NCI-H1930 (cell line): ENCODE data around the gene ARHGEF17.

Experiments
- DNase-seq, 2 experiments: peaks; one replicate each; lab custom pipeline; 2025; lab: John Stamatoyannopoulos, UW

Gene ARHGEF17

DNA sequence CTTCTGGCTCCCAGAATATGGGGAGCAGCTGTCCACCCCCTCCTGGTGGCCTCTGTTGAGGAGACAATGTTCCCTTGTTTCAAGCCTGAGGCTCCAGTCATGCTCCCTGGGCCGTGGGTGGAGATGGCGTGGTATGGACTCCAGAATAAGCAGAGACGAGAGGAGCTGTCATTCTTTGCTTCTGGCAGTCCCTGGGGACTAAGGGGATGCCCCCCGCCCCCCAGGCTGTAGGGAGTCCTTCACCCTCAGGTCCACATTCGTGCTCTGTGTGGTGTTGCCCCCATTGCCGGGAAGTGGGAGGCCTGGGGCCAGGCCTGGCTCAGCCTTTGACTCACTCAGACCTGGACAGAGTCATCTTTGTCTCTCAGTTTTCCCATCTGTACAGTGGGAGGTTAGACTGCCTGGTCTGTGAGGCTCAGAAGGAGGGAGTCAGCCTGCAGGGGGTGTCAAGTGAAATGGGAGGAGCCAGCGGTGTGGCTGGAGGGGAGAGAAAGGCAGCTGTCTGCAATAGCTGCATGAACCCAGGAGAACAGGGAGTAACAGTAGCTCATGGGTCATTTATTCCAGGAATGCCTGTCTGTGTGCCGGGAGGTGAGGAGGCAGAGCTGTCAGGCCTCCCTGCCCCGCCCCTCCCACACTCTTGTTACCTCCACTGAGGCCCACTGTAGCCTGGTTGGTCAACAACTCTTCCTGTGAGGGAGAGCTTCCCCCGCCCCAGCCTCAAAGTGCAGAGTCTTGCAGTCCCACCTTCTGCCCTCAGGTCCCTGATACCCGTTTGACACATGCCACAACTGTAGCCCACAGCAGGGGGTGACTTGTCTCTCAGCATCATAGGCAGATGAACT lies 6.3 kb downstream of the ARHGEF17 start:
- no peak for DNase-seq

DNA sequence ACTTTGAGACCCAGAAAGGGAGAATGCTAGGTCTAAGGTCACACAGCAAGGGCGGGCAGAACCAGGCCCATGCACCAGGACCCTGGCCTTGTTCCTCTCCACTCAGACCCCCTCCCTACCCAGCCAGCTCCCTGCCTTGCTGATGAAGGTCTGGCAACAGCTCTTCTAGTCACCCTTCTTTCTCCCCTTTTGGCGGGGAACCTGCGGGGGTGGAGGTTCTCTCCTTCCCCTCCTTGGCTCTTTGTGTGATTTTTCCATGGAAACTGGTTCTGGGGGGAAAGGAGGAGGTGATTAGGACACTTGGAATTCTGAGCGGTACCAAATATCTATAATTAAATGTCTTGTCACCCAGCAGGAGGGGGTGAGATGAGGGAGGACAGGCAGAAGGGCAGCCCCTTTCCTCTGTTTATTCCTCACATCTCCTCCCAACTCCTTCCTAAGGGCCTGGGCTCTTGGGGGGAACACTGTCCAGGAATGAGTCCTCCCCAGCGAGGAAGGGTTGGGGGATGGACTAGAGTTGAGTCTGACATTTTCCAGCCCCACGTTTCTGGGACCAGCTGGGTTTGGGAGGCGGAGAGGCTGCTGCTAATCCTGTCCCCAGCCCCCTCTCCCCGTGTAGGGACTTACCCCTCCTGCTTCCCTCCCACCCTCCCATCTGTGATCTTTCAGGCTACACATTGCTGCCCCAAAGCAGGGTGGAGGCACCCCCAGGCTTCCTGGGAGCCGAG lies 7.4 kb downstream of the ARHGEF17 start:
- no peak for DNase-seq

DNA sequence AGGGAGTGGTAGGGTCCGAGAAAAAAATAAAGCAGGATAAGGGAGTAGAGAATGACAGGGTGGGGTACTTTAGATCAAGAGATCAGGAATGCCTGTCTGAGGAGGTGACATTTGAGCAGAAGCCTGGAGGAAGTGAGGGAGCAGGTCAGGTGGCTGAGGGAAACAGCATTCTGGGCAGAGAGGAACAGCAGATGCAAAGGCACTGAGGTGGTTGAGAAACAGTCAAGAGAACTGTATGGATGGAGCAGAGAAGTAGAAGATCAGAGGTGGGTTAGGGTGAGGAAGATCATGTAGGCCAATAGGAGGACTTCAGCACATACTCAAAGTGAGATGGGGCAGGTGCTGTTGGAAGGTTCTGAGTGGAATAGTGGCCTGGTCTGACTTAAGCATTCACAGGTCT lies 8.3 kb downstream of the ARHGEF17 start:
- DNase-seq: no peak

DNA sequence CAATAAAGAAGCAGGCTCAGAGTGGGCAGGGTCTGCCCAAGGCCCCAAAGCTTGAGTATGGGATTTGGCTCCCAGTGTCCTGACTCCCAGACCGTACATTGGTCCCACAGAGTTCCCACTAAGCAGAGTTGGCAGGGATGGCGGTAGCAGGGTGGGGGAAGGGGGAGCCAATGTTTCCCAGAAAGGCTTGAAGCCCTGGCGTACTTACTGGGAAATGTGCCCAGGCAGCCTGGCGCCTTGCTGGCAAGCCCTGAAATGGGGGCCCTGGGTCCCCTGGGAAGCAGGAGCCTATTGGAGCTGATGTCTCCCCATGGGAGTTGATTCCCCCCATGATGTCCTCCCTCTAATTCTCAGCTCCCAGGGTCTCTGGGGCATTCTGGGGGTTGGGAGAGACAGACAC lies 9.3 kb downstream of the ARHGEF17 start:
- DNase-seq: no peak

DNA sequence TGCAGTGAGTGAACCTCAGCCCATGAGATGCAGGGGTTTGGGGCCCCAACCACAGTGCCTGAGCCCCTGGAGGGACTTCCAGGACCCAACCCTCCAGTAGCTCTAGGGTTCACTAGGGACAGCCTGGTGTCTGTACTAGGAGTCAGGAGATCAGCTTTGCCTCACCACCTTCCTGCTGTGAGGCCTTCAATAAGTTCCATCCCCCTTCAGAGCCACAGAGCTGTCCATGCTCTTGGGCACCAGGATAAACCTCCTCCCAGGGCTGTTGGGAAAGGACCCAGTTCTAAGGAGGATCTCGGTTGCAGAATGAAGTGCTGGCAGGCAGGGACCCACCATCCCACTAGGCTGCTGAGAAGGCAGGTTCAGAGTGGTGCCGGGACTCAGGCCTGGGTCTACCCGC lies 9.7 kb downstream of the ARHGEF17 start:
- DNase-seq: no peak

DNA sequence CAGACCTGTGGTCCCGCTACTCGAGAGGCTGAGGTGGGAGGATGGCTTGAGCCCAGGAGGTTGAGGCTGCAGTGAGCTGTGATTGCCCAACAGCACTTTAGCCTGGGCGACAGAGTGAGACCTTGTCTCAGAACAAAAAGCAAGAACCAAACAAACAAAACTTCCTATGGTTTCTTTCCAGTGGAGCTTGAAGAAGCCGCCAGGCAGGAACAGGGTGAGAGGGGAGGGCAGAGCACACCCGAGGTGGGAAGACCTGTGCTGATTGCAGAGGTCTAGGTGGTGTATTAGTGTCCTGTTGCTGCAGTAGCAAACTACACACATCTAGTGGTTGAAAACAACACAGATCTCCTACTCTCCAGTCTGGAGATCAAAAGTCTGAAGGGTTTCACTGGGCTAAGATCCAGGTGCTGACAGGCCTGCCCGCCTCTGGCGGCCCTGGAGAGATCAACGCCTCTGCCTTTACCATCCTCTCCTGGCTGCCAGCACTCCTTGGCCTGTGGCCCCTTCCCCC lies 10.5 kb downstream of the ARHGEF17 start:
- no peak for DNase-seq

DNA sequence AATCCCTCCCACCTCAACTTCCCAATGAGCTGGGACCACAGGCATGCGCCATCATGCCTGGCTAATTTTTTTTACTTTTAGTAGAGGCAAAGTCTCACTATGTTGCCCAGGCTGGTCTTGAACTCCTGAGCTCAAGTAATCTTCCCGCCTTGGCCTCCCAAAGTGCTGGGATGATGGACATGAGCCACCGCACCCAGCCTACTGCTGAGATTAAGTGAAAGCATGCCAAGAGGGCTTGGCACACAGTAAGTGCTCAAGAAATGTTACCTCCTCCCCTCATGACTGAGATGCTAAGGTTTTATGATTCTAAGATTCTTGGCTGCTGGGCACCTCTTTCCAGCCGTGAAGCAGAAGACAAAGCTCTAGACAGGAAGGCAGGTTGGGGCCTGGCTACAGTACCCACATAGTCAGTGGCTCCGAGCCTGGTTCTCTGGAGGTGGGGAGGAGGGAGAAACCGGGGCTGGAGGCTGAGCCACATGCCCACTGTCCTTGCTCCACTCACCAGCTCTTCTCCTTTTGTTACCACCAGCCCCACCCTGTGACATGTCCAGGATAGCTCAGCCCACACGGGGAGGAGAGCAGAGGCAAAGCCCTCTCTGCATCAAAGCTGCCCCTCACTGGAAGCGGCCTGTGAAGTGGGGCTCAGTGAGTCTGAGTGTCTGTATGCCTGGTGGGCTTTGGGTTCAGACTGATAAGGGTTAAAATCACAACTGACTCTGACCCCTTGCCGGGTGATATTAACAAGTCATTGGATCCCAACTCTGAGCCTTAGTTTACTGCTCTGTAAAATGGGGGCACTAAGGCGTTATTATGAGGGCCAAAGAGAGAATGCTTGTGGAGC lies 12.9 kb downstream of the ARHGEF17 start:
- DNase-seq: no peak

DNA sequence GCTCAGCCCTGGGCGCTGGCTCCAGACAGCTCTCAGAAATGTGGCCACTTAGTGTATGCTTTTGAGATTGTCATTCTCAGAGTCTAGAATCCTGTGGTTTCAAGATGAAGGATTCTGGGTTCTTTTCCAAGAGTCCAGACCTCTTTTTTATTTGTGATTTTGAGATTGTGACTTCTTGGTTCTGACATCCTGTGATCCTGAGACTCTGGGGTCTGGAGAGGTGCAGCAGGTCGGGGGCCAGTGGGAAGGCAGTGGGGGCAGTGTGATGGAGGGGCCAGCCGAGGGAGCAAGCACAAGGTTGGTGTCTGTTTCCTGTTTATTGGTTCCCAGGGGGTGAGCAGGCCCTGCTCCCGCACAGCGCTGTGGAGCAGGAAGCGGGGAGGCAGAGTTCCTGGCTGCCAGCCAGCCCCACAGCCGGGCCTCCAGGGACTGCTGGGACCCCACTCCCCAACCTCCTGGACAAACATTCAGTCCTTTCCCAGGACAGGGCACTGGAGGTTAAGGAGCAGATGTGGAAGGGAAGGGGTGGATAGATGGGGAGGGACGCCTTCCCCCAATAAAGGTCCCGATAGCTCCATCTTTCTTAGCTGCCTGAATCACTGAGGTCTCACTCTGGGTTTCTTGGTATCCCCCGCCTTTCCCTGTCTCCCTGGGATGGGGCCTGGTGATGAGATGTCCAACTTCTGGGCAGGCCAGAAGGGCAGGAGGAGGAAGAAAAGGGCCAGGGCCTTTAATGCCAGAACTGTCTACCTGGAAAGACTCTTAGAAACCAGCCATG lies 13.7 kb downstream of the ARHGEF17 start:
- DNase-seq: no peak

DNA sequence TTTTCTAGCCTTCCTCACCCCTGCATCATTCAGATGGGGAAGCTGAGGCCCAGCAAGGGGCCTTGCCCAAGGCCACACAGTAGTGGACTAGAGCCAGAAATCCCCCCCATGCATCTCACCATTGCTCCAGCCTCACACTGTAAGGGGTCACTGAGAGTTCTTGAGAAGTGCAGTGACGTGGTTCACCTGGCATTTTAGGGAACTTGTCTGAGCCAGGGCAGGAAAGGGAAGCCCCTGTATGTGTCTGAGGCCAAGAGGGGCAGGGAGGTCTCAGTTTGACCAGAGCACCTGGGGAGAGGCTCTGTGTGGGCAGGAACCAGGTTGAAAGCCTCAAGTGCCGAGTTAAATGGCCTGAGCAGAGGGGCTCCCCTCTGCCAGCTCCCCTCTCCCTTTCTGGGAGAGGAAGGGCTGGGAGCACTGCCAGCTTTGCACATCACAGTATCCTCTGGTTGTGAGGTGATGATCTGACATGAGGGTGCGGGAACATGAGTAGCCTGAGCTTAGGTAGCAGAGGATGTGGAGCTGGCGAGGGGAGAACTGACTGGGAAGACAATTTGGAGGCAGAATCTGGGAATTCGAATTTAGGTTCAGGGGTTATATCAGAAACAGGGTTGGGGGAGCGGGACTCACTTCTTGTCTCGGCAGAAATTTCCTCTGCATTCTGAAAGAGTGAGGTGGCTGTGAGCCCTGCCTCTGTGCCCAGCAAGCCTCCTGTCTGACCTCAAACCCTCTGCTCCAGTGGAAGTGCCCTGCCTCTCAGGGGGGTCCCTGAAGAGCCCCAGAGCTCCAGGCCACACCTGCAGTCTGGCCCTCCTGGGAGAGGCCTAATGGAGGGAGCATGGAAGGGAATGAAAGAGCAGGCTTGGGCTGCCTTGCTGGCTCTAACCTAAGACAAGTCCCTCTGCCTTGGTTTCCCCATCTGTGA lies 14.6 kb downstream of the ARHGEF17 start:
- no peak for DNase-seq

DNA sequence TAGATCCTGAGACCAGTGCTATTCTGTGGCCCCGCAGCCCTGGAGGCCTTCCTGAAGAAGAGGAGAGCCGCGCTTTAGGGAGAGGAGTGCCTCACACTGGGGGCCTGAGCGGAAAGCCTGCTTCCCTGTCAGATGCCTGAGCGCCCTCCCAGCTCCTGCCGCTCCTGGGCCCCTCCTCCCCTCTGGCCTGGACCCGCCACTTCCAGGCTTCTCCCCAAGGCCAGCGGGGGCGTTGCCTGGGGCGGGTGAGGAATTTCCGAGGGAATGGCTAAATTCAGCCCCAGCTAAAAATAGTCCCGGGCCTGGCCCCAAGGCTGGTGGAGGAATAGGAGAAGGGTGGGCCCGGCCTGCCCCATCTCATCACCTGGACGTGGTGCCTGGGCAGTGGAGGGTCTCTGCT lies 15.4 kb downstream of the ARHGEF17 start:
- no peak for DNase-seq

DNA sequence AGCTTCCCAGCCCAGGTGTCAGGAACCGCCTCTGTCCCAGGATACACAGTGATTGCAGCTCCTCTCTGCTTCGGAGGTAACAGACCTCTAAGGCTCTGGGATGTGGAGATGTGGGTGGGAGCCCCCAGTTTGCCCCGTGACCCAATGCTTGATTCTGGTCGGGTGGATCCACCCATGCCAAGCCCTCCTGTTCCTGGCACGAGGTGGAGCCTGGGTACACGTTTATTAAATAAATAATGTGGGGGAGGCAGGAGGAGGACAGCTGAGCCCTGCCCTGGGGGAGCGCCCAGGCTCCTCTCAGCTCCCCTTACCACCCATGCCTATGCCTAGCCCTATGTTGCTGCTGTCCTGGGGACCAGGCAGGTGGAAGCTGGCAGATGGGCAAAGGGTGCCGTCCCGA lies 16.0 kb downstream of the ARHGEF17 start:
- DNase-seq: no peak

DNA sequence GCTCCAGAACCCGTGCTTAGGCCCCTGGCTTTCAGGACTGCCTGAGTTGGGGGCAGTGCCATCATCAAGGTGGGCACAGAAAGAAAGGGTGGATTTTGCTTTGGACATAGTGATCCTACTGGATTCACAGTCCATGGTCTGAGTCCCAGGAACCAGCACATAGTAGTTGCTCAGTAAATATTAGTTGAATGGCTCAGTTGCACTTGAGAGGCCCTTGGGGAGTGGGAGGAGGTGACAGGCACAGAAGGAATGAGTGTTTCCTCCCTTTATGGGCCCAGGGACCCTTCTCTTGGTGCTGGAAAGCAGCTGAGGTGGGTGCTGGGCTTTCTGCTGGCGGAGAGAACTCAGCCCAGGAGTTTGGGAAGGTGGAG lies 16.6 kb downstream of the ARHGEF17 start:
- no peak for DNase-seq

DNA sequence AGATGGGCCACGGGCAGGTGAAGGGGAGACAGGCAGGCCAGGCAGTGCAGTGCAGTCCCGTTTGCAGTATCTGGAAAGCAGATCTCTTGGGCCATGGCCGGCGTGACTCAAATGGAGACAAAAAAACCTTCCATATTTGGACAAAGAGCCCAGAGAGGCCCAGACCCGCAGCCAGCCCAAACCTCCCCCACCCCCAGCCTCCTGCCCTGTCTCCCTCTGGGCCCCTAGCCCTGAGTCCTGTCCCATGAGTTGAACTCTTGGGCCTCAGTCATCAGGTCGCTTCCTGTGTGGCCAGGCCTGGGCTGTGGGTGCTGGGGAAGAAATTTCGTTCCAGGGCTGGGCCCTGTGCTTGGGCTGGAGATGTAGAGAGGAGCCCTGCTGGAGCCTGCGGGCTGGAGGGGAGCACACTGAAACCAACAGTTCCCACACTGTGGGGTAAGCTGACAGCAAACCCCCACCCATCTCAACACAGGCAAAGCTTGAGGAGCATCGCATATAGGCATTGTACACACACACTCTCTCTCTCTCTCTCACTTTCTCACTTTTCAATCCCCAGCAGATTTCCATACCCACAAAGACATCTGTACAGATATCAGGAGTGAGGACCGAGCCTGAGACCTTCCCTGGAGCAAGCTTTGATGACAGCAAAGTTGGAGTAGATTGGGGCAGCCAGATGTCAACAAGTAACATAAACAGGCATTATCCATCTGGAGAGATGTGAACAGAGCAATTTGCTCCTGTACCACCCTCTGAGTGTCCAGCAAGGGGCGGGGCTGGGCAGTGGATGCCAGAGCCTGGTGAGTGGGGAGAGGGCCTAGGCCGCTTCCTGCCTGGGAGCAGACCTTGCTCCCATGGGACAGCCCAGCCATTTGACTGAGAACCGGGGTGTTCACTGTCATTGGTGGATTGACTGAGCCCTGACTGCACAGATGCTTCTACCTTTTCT lies 17.2 kb downstream of the ARHGEF17 start:
- DNase-seq: no peak

DNA sequence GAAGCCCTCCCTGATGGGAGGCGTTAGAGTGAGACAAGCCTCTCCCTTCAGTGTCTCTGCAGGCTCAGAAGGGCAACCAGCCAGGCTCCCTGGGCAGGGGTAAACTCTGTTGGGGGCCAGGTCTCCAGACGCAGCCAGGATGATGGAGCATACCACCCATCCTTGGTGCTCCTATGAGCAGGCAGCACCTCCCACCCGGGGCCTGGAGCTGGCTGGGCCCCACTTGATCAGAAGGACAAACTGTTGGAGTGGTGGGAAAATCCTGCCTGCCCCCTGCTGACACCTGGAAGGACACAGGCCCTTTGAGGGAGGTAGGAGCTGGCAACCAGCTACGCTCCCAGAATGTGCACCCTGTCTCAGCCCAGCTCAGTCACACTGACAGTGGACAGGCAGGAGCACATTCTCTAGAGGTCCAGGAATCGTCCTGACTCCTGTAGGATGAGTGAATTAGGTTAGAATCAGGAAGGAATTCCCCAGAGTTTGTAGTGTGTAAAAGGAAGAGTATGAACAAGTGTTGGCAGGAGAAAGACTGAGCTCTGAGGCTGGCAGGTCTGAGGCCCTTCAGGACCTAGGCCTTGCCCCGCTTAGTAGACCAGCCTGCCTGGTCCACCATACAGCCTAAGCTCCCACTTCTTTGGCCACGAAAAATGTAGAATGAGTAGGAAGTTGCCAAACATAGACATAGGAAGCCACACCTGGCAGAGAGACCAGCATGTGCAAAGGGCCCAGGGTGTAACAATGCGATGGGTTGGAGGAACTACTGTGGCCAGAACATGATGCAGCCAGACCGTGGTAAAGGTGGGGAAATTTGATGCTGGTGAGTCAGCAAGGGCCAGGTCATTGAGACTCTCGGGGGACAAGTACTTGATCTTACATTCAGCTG lies 19.1 kb downstream of the ARHGEF17 start:
- DNase-seq: no peak

DNA sequence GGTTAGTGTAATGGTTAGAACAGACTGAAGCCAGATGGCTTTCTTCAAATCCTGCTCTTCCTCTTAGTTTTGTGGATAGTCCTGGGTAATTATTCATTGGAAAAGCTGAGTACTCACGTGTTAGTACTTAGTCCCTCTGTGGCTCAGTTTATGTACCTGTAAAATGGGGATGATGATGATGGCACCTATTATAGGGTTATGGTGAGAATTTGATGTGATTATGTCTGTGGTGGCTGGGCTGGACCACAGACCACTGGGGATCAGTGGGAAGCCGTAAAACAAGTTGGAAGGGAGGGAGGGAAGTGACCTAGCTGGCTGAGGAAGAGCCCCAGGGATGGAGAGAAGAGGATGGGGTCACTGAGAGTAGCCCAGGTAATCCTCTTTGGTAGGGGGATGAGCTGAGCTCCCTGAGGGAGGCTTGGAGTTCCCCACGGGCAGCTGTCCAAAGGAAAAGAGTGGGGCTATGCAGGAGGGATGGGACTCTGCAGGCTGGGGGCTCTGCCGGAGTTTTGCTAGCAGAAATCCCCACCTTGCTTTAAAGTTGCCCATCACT lies 19.8 kb downstream of the ARHGEF17 start:
- no peak for DNase-seq

DNA sequence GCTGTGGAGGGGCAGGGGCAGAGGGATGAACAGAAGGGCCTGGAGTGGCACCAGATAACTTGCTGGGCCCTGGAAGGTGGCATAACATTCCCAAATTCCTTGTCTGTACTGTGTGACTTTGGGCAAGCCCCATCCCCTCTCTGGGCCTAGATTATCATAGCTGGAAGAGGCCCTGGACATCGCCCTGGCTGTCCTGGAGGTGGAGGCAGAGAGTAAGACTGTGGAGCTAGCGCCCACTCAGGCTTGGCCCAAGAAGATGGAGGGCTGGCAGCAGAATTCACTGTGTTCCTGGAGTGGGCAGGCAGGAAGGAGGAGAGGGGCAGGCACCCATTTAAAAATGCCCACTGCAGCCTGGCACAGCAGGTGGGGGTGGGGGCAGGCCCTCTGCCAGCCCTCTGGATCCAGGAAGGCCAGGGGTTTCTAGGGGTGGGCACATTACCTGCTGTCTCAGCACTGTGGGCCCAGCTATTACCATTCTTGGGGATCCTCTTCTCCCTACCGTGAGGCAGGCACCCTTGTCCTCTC lies 22.6 kb downstream of the ARHGEF17 start:
- DNase-seq: no peak

DNA sequence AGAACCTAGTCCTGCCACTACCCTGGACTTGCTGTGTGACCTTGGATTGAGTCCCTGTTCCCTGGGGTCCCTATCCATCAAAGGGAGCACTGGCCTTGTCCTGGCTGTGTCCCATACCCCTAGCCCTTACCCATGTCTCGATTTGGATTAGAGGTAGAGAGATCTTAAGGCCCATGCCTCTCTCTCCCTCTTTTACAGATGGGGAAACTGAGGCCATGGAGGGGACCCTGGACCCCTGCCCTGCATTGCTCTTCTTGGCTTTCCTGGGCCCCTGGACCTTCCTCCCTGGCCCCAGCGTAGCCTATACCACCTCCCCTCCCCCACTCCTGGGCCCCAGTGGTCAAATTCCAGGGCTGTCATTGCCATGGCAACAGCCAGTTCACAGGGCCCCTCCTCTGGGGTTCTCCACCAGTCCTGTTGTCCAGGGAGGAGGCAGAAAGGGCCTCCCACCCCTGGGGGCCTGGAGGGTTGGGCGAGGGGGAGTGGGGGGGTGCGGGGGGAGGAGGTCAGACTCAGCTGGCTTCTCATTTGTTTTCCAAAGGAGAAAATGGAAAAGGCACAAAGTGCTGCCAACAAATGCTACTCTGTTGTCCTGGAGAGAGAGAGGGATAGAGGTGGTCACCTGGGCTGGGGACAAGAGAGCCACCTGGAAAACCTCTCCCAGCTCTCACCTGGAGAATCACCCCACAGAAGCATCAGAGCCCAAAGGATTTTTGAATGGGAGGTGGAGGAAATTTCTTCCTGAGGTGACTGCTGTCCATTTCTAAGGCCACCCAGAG lies 23.3 kb downstream of the ARHGEF17 start:
- no peak for DNase-seq
